ENCODE data around the gene GALNT14.

DNA sequence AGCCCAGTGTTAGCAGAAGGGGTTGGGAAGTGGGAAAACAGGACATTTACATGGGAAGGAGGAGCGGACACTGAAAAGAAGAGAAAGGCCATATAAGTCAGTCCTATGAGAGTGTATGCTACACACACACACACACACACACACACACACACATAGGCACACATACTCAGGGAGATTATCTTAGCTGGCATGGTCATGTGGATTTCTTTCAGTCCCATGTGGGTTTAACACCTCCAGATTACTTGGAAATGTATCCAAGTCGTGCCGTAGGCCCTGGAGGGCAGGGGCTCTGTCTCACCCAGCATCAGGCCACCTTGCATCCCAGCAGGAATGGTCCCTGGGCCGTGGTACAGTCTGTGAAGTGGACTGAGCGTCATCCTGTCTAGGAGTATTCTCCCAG is 217.7 kb downstream of the GALNT14 start:
- TF ChIP-seq CTCF (IDR thresholded peaks at IDR 0.05): no peak
- no peak for TF ChIP-seq POLR2A (IDR thresholded peaks at IDR 0.05)

Measured in adrenal gland (tissue), 5 donors.